Stomach (tissue), 4 donors: ENCODE measurements around the gene SPATS2.

ENCODE experiments used
- CTCF ChIP-seq, 7 experiments: fragments of 450-650 bp in 4 of 7; fragments of 200-600 bp in 3 of 7; sonication (generic) in 3 of 7; IDR thresholded peaks; one replicate each; pipeline ENCODE4 v1.5.1; 2016 to 2019; ENCODE audit warnings: antibody characterized with exemption in 7 of 7, control low read depth in 2 of 7, mild to moderate bottlenecking in 1 of 7
- EP300 ChIP-seq: sonication (generic); formaldehyde crosslinking; IDR thresholded peaks from one replicate; pipeline ENCODE4 v1.6.1; 2017; ENCODE audit warnings: antibody characterized with exemption
- POLR2A ChIP-seq, 4 donors: fragments of 450-650 bp; IDR thresholded peaks; one replicate each; pipeline ENCODE4 v1.6.1; 2016; ENCODE audit warnings: antibody characterized with exemption in 4 of 4, control low read depth in 2 of 4, mild to moderate bottlenecking in 1 of 4, moderate library complexity in 1 of 4

DNA sequence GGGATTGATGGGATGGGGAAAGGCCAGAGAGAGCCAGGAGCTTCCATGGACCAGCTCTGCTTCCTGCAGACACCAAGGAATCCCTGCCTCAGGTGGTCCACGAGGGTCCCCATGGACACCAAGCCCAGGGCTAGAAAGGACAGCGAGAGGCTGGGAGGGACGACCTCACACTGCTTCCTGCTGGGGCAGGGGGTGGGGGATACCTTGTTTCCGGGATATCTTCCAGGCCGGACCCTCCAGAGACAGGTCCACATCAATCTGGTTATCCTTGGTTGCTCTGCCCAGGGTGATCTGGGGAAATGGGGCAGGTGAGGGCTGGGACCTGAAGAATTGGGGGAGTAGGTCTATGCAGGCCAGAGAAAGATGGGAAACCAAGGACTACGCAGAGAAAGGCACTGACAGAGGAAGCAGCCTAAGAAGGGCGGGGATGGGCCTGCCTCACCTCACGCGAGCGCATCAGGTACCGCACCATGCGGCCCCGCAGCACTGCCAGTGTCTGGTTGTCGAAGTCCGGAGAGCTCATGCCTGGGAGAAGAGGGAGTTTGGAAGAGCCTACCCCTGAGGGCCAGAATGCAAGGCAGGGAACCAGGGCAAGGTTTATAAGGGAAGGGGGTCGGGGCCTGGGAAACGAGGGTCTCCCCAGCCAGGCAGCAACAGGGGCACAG is 191.9 kb downstream of the SPATS2 start:
- TF ChIP-seq CTCF (IDR thresholded peaks at IDR 0.05) (no peak), EP300 (no peak), POLR2A (IDR thresholded peaks at IDR 0.05) (no peak)
